HG02981 (cell line): ENCODE measurements around the gene MAP3K9.
"Not testable (repeated sequence)": the region's sequence is repeated elsewhere in the genome, so short reads cannot be mapped to it uniquely, and the experiment has no call there.

Experiments used
- ATAC-seq: cut with Tn5 transposase; IDR thresholded peaks from one replicate; pipeline ENCODE4 v1.9.1; 2021; ENCODE audit warnings: mild to moderate bottlenecking, moderate library complexity; ENCODE audit not compliant: unreplicated experiment

Gene MAP3K9

GRCh38 chr14:70809225-70810219 is at the start of gene MAP3K9:
Gene MAP3K9 (minus strand): TSS chr14:70809513. CDS start chr14:70809171, 342 bp downstream.
- ATAC-seq: peak; percentile 86

- ATAC-seq: no peak
Observed at GRCh38 chr14:70858641-70859040, 49.3 kb upstream of the MAP3K9 start.

- ATAC-seq: no peak
Observed at GRCh38 chr14:70857496-70857890, 48.2 kb upstream of the MAP3K9 start.

GRCh38 chr14:70856851-70857495 is 47.7 kb upstream of the MAP3K9 start:
- no peak for ATAC-seq

- no peak for ATAC-seq
Observed at GRCh38 chr14:70855486-70855885, 46.2 kb upstream of the MAP3K9 start.

GRCh38 chr14:70853658-70854057 is 44.3 kb upstream of the MAP3K9 start:
- not testable (repeated sequence) for ATAC-seq

GRCh38 chr14:70847406-70848090 is 38.2 kb upstream of the MAP3K9 start:
- no peak for ATAC-seq

DNA sequence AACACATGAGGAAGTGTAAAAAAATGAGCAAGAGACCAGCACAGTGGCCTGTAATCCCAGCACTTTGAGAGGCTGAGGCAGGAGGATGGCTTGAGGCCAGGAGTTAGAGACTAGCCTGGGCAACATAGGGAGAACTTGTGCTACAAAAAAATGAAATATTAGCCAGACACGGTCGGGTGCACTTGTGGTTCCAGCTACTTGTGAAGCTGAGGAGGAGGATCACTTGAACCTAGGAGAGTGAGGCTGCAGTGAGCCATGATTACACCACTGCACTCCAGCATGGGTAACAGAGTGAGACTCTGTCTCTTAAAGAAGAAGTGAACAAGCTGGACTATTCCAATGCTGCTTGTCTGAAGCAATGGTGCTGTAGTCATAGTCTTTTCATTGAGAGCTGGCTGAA is 36.3 kb upstream of the MAP3K9 start:
- ATAC-seq: no peak

- ATAC-seq: no peak
Observed at GRCh38 chr14:70842851-70843462, 33.6 kb upstream of the MAP3K9 start.

DNA sequence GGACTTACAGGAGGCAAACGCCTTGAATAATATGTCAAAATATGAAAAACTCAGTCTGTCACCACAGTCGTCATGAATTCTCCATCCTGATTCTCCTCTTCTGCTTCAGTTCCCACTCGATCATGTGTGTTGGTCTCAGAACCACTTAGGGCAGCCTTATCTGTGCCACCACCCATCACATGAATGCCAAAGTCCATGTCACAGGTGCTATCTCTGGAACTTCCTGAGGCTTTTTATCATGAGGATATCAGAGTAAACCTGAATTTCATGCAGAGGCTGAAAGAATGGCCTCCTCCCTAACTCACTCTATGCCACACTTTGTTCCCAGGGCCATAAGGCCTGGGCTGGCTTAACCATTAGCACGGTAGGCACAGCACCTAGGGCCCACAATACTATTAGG is 28.8 kb upstream of the MAP3K9 start:
- ATAC-seq: no peak

DNA sequence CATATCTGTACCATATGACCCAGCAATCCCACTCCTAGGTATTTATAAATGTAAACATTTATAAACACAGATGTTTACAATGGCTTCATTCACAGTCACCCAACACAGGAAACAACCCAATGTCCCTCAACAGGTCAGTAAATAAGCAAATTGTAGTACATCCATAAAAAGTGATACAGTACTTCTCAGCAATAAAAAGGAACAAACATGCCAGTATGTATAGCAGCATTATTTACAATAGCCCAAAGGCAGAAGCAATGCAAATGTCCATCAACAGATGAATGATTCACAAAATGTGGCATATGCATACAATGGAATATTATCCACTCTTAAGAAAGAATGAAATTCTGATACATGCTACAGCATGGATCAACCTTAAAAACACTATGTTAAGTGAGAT is 27.6 kb upstream of the MAP3K9 start:
- ATAC-seq: no peak

DNA sequence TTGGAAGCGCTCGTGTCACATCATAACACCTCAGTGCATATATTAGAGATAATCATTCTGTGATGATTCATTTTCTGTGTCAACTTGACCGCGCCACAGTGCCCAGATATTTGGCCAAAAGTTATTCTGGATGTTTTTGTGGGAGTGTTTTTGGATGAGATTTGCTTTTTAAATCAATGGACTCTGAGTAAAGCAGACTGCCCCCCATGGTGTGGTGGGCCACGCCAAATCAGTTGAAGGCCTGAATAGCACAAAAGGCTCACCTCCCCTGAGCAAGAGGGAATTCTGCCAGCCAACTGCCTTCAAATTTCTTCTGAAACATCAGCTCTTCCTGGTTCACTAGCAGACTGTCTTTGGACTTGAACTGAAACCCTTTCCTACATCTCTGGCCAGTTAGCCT is 24.6 kb upstream of the MAP3K9 start:
- ATAC-seq: no peak

GRCh38 chr14:70832561-70833305 is 23.4 kb upstream of the MAP3K9 start:
- no peak for ATAC-seq

DNA sequence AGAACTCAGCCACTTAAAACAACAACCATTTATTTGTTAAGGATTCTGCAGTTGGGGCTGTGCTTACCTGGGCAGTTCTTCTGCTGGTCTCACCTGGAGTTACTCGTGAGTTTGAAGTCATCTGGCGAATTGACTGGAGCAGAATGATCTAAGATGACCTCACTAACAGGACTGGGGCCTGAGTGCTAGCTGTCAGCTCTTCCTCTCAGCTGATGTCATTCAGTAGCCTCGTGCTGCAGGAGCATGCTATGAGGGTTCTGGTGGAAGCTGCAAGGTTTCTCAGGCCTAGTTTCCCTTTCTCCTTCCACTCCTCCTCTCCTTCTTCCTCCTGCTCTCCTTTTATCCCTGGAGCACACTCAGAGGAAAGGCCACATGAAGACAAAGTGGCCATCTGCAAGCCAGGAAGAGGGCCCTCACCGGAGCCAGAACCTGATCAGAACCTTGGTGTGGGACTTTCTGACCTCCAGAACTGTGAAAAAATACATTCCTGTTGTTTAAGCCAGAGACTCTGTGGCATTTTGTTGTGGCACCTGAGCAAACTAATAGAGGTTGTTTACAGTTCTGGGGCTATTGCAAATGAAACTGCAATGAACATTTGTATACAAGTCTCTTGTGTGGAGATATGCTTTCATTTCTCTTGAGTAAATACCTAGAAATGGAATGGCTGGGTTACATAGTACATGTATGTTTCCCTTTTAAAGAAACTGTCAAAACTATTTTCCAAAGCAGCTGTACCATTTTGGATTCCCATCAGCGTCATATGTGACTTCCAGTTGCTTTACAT is 21.9 kb upstream of the MAP3K9 start:
- no peak for ATAC-seq

DNA sequence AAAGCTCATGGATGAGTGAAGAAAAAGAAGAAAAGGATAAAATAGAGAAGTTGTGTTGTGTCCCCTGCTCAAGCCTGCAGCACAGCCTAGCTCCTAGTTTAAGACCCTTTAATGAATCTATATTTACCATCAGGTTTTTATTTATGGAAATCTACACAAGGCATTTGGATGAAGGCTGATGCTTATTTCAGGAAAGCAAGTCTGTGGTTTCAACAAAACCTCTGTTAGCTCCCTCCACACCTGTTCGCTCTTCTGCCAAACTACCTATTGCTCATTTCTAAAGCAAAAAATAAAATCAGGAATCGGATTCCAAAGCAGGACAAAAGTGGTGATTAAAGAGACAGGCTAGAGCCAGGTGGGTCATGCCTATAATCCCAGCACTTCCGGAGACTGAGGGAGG is 18.9 kb upstream of the MAP3K9 start:
- ATAC-seq: no peak

GRCh38 chr14:70827752-70828151 is 18.4 kb upstream of the MAP3K9 start:
- no peak for ATAC-seq

DNA sequence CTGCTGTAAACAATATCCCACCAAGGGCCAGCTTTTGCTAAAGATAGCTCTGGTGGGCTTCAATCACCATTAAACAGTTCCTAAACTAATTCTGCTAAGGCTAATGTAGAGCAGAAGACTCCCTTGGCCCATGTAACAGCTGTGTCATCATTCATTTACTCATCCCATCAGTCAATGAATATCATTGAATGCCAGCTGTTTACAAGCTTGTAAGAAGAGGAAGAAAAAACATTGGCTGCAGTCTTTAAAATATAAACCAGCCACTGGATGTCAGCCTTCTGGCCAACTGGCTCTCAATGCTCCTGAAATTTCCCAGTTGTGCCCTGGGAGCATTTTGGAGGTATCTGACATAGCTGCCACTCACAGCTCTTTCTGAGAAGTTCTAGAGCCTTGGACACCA is 18.0 kb upstream of the MAP3K9 start:
- no peak for ATAC-seq

DNA sequence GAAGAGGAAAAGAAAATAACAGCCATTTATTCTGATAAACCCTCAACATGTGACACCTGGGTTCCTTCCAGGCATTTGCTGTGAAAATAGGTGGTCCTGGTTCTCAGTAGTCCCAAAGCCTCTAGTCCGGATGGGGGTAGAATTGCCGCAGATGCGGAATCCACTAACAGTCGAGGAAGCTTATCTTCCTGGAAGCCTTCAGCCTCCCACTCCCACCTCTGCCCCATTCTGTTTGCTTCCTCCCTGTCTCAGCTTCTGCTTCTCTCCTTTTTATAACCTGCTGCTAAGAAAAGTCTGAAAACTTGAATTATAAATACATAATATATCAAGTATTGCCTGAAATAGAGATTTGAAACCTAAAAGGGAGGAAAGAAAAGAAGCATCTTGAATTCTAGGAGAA is 14.0 kb upstream of the MAP3K9 start:
- ATAC-seq: no peak

- no peak for ATAC-seq
Observed at GRCh38 chr14:70822530-70823185, 13.3 kb upstream of the MAP3K9 start.
